HG03108 (cell line): ENCODE results near the gene SHMT1.
A peak's percentile ranks its signal among the peaks of the same experiment; 100 is the strongest.
"Not testable (repeated sequence)": the region's sequence is repeated elsewhere in the genome, so short reads cannot be mapped to it uniquely, and the experiment has no call there.

ENCODE experiments used
- ATAC-seq: cut with Tn5 transposase; IDR thresholded peaks from one replicate; pipeline ENCODE4 v1.9.1; 2021; ENCODE audit warnings: moderate library complexity; ENCODE audit not compliant: unreplicated experiment

SHMT1 gene

GRCh38 chr17:18363101-18364049 lies at the start of gene SHMT1:
Gene SHMT1, minus strand, starts transcription at chr17:18363550. Its CDS starts 7,569 bp downstream, at chr17:18355981.
- ATAC-seq: peak; percentile 99

GRCh38 chr17:18412001-18412538 lies 48.7 kb upstream of the SHMT1 start:
- ATAC-seq: not testable (repeated sequence)

GRCh38 chr17:18411377-18411864 lies 48.1 kb upstream of the SHMT1 start:
- ATAC-seq: not testable (repeated sequence)

GRCh38 chr17:18410736-18411135 lies 47.4 kb upstream of the SHMT1 start:
- not testable (repeated sequence) for ATAC-seq

GRCh38 chr17:18409321-18409720 lies 46.0 kb upstream of the SHMT1 start:
- not testable (repeated sequence) for ATAC-seq

GRCh38 chr17:18408906-18409305 lies 45.6 kb upstream of the SHMT1 start:
- not testable (repeated sequence) for ATAC-seq

- ATAC-seq: peak; percentile 72
Measured at GRCh38 chr17:18403604-18404003, 40.3 kb upstream of the SHMT1 start.

- not testable (repeated sequence) for ATAC-seq
Measured at GRCh38 chr17:18403166-18403565, 39.8 kb upstream of the SHMT1 start.

- not testable (repeated sequence) for ATAC-seq
Measured at GRCh38 chr17:18401872-18402590, 38.7 kb upstream of the SHMT1 start.

- ATAC-seq: not testable (repeated sequence)
Measured at GRCh38 chr17:18388728-18389127, 25.4 kb upstream of the SHMT1 start.

GRCh38 chr17:18388266-18388665 lies 24.9 kb upstream of the SHMT1 start:
- ATAC-seq: not testable (repeated sequence)

- not testable (repeated sequence) for ATAC-seq
Measured at GRCh38 chr17:18387583-18387982, 24.2 kb upstream of the SHMT1 start.

GRCh38 chr17:18384271-18384670 lies 20.9 kb upstream of the SHMT1 start:
- ATAC-seq: not testable (repeated sequence)

GRCh38 chr17:18383079-18383481 lies 19.7 kb upstream of the SHMT1 start:
- not testable (repeated sequence) for ATAC-seq

- ATAC-seq: no peak
Measured at GRCh38 chr17:18382441-18383078, 19.2 kb upstream of the SHMT1 start.

- ATAC-seq: no peak
Measured at GRCh38 chr17:18381953-18382245, 18.5 kb upstream of the SHMT1 start.

- no peak for ATAC-seq
Measured at GRCh38 chr17:18381158-18381952, 18.0 kb upstream of the SHMT1 start.

GRCh38 chr17:18380471-18381157 lies 17.3 kb upstream of the SHMT1 start:
- ATAC-seq: no peak
